HCT116 (cell line): Measurements from ENCODE around the gene VTI1B. TPM values are rescaled to one million over a fixed set of nuclear protein-coding genes. Genes with fewer than 3 reads are reported as not detected.

Experiments
- ATAC-seq: fragments of 200-7000 bp; cut with Tn5 transposase; 2 replicates; pipeline ENCODE4 v1.9.1; 2020; ENCODE audit warnings: mild to moderate bottlenecking, moderate library complexity
- BruUV-seq: library from RNA; stranded (reverse); fragments of 400-500 nt; replicated peaks from 2 replicates; lab custom pipeline; 2021; lab: Mats Ljungman, UMichigan
- CTCF ChIA-PET: fragments of 300-600 bp; sonication (Branson Sonifier 250); formaldehyde crosslinking; loops from one replicate; lab custom pipeline; 2021; ENCODE audit warnings: antibody characterized with exemption; lab: Charles Lee
- POLR2A ChIA-PET: fragments of 300-600, 350-600 bp; sonication (Branson Sonifier 250); formaldehyde crosslinking; loops from one replicate; lab custom pipeline; 2021; ENCODE audit warnings: antibody characterized with exemption; lab: Charles Lee
- RAD21 ChIA-PET, 2 experiments: fragments of 300-600 bp; sonication (Branson Sonifier 250); formaldehyde crosslinking; loops; one replicate each; lab custom pipeline; 2023; ENCODE audit warnings: low total read pairs in 2 of 2; ENCODE audit not compliant: uncharacterized antibody in 2 of 2, unreplicated experiment in 2 of 2, low non-redundant PET in 1 of 2; lab: Charles Lee
- DNase-seq: peaks from one replicate; pipeline ENCODE4 v3.0.0-alpha.2; 2010; ENCODE audit warnings: low read depth, low spot score
- H2AFZ ChIP-seq: fragments of 200-600 bp; shearing (Covaris generic), sonication (generic); 2 replicates; pipeline ENCODE4 v1.6.1; 2017; ENCODE audit warnings: low read depth, mixed run types, mixed read lengths, antibody characterized with exemption, low read length; ENCODE audit not compliant: poor library complexity, severe bottlenecking
- H3K27ac ChIP-seq: 2 replicates; pipeline ENCODE4 v1.5.1; 2012; ENCODE audit warnings: low read depth, low read length
- H3K27me3 ChIP-seq: fragments of 200-600 bp; sonication (generic); 2 replicates; pipeline ENCODE4 v1.6.1; 2016; ENCODE audit warnings: mixed run types, low read length, mixed read lengths; ENCODE audit not compliant: insufficient read depth
- H3K36me3 ChIP-seq, 2 experiments: fragments of 200-500 bp in 1 of 2; fragments of 200-600 bp in 1 of 2; sonication (Bioruptor generic) in 1 of 2; sonication (generic) in 1 of 2; 2 replicates each; pipeline versions ENCODE4 v1.5.1 to v1.6.1; 2014 to 2016; ENCODE audit warnings: low read length in 2 of 2, inconsistent platforms in 1 of 2, mixed read lengths in 1 of 2, mixed run types in 1 of 2; ENCODE audit not compliant: insufficient read depth in 2 of 2, control insufficient read depth in 1 of 2
- H3K4me1 ChIP-seq, 2 experiments: fragments of 200-600 bp in 1 of 2; sonication (generic) in 1 of 2; 2 replicates each; pipeline versions ENCODE4 v1.5.1 to v1.6.1; 2012 to 2017; ENCODE audit warnings: low read length in 2 of 2, inconsistent platforms in 1 of 2, mild to moderate bottlenecking in 1 of 2, mixed read lengths in 1 of 2, mixed run types in 1 of 2, moderate library complexity in 1 of 2; ENCODE audit not compliant: insufficient read depth in 2 of 2, control insufficient read depth in 1 of 2
- H3K4me2 ChIP-seq: fragments of 200-600 bp; sonication (generic); 2 replicates; pipeline ENCODE4 v1.6.1; 2017; ENCODE audit warnings: mixed run types, low read length, mixed read lengths
- H3K4me3 ChIP-seq, 2 experiments: fragments of 200-600 bp in 1 of 2; sonication (generic) in 1 of 2; replicated peaks in 1 of 2; 2 replicates each; pipeline ENCODE4 v1.5.1; 2011 to 2016; ENCODE audit warnings: low read length in 2 of 2, control low read depth in 1 of 2, low read depth in 1 of 2, mild to moderate bottlenecking in 1 of 2, mixed read lengths in 1 of 2, mixed run types in 1 of 2
- H3K79me2 ChIP-seq: fragments of 200-600 bp; sonication (generic); 2 replicates; pipeline ENCODE4 v1.6.1; 2017; ENCODE audit warnings: mild to moderate bottlenecking, mixed run types, low read length, moderate library complexity, mixed read lengths; ENCODE audit not compliant: insufficient read depth
- H3K9ac ChIP-seq: fragments of 200-600 bp; sonication (generic); 2 replicates; pipeline ENCODE4 v1.6.1; 2016; ENCODE audit warnings: low read length, mixed read lengths
- H3K9me2 ChIP-seq: fragments of 200-600 bp; sonication (generic), shearing (Covaris generic); 2 replicates; pipeline ENCODE4 v1.6.1; 2017; ENCODE audit warnings: mixed run types, mild to moderate bottlenecking, moderate library complexity; ENCODE audit not compliant: insufficient read depth
- H3K9me3 ChIP-seq, 2 experiments: fragments of 200-500 bp in 1 of 2; fragments of 200-600 bp in 1 of 2; sonication (Bioruptor generic) in 1 of 2; sonication (generic) in 1 of 2; 2 replicates each; pipeline ENCODE4 v1.6.1; 2014 to 2017; ENCODE audit warnings: low read length in 2 of 2, mixed read lengths in 2 of 2, inconsistent platforms in 1 of 2, low read depth in 1 of 2, mild to moderate bottlenecking in 1 of 2, mixed run types in 1 of 2, moderate library complexity in 1 of 2; ENCODE audit not compliant: control insufficient read depth in 1 of 2, insufficient read depth in 1 of 2
- H4K20me1 ChIP-seq: fragments of 200-600 bp; sonication (generic), shearing (Covaris generic); 2 replicates; pipeline ENCODE4 v1.6.1; 2017; ENCODE audit warnings: mixed run types, mild to moderate bottlenecking, moderate library complexity; ENCODE audit not compliant: insufficient read depth
- CEBPB ChIP-seq: IDR thresholded peaks from 2 replicates; pipeline ENCODE4 v1.6.1; 2012; ENCODE audit warnings: low read depth
- ELF1 ChIP-seq: IDR thresholded peaks from 2 replicates; pipeline ENCODE4 v1.6.1; 2012; ENCODE audit warnings: low read depth, borderline replicate concordance
- EZH2phosphoT487 ChIP-seq: fragments of 200-600 bp; IDR thresholded peaks from 2 replicates; pipeline ENCODE4 v1.6.1; 2018; ENCODE audit warnings: antibody characterized with exemption, borderline replicate concordance
- FOSL1 ChIP-seq: IDR thresholded peaks from 2 replicates; pipeline ENCODE4 v1.6.1; 2012; ENCODE audit warnings: low read depth
- POLR2AphosphoS5 ChIP-seq: IDR thresholded peaks from 2 replicates; pipeline ENCODE4 v1.6.1; 2011; ENCODE audit warnings: mild to moderate bottlenecking, low read depth, low read length, moderate library complexity
- REST ChIP-seq: IDR thresholded peaks from 2 replicates; pipeline ENCODE4 v1.6.1; 2012; ENCODE audit warnings: low read depth
- SIN3A ChIP-seq: IDR thresholded peaks from 2 replicates; pipeline ENCODE4 v1.6.1; 2012; ENCODE audit warnings: low read depth
- SP1 ChIP-seq: IDR thresholded peaks from 2 replicates; pipeline ENCODE4 v1.6.1; 2012; ENCODE audit warnings: low read depth
- SRF ChIP-seq: IDR thresholded peaks from 2 replicates; pipeline ENCODE4 v1.6.1; 2012; ENCODE audit warnings: low read depth
- TCF7L2 ChIP-seq: IDR thresholded peaks from 2 replicates; pipeline ENCODE4 v1.7.0; 2011; ENCODE audit warnings: borderline replicate concordance, inconsistent platforms; ENCODE audit not compliant: insufficient read depth, insufficient read length; ENCODE audit errors: extremely low read depth
- ZNF274 ChIP-seq: fragments of 200-500 bp; sonication (Bioruptor generic); IDR thresholded peaks from 2 replicates; pipeline ENCODE4 v1.6.1; 2014; ENCODE audit warnings: mild to moderate bottlenecking, low read depth, low read length, inconsistent platforms
- intact Hi-C: fragments of 100-400 bp; cut with micrococcal nuclease; formaldehyde crosslinking; loops from 2 replicates; pipeline ENCODE4 v1.10.0; 2022
- total RNA-seq: library from RNA; stranded (reverse); gene quantifications from one replicate; pipeline ENCODE4 v1.2.1, GENCODE V29; 2021; ENCODE audit not compliant: unreplicated experiment
- TF ChIP-seq, protein P1 (sequence below): IDR thresholded peaks from 2 replicates; pipeline ENCODE4 v1.6.1; 2011; ENCODE audit warnings: mild to moderate bottlenecking, low read length, moderate library complexity; ENCODE audit not compliant: insufficient replicate concordance; ENCODE audit errors: extremely low read depth

The VTI1B gene
- total RNA-seq, 1 experiment from 2014 or later = 86.3 TPM

GRCh38 chr14:67607646-67608045, 66.8 kb downstream of the VTI1B start (continued):
- no peak for TF ChIP-seq REST
- no peak for TF ChIP-seq SIN3A
- TF ChIP-seq, protein P1, sequence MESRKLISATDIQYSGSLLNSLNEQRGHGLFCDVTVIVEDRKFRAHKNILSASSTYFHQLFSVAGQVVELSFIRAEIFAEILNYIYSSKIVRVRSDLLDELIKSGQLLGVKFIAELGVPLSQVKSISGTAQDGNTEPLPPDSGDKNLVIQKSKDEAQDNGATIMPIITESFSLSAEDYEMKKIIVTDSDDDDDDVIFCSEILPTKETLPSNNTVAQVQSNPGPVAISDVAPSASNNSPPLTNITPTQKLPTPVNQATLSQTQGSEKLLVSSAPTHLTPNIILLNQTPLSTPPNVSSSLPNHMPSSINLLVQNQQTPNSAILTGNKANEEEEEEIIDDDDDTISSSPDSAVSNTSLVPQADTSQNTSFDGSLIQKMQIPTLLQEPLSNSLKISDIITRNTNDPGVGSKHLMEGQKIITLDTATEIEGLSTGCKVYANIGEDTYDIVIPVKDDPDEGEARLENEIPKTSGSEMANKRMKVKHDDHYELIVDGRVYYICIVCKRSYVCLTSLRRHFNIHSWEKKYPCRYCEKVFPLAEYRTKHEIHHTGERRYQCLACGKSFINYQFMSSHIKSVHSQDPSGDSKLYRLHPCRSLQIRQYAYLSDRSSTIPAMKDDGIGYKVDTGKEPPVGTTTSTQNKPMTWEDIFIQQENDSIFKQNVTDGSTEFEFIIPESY = no peak
- no peak for TF ChIP-seq TCF7L2
- no peak for TF ChIP-seq SP1
- TF ChIP-seq EZH2phosphoT487 = no peak
- TF ChIP-seq SRF = no peak
- TF ChIP-seq, all 23 proteins: peak for 0

- ATAC-seq = no peak
- H3K27ac ChIP-seq = no peak overlapping the region
- TF ChIP-seq REST (no peak), SRF (no peak), ZNF274 (no peak), EZH2phosphoT487 (no peak), POLR2AphosphoS5 (no peak), CEBPB (no peak), FOSL1 (no peak), ELF1 (no peak)
Observed at GRCh38 chr14:67602995-67603545, 71.4 kb downstream of the VTI1B start.

More at GRCh38 chr14:67602995-67603545, 71.4 kb downstream of the VTI1B start:
- CTCF ChIA-PET = no interaction called here
- no peak overlapping the region for H2AFZ ChIP-seq
- no peak overlapping the region for H3K4me2 ChIP-seq
- no TSS peak for BruUV-seq
- H3K79me2 ChIP-seq = peaks cover 10% of the 10 kb centered on the region; the same call in 1 of the 2 replicates
- no peaks in the 10 kb centered on the region for H3K27me3 ChIP-seq
- H3K36me3 ChIP-seq = no peaks in the 10 kb centered on the region
- intact Hi-C loops = loop anchor here (5.0 kb wide), 1 partner anchor 99 kb away; the partner anchor contains the start of gene RDH12
- H3K9me3 ChIP-seq = no peaks in the 10 kb centered on the region
- H4K20me1 ChIP-seq = no peaks in the 10 kb centered on the region
- POLR2A ChIA-PET = no interaction called here
- H3K4me3 ChIP-seq = no peak overlapping the region
- DNase-seq = no peak
- H3K9me2 ChIP-seq = no peaks in the 10 kb centered on the region
- RAD21 ChIA-PET = no interaction called here
- H3K4me1 ChIP-seq = peaks cover 3 to 16% of the 10 kb centered on the region in 2 experiments; a peak in 2 of 4 replicates
- H3K9ac ChIP-seq = no peak overlapping the region
